Measurements from ENCODE around the gene PRKCH. TPM values are rescaled to one million over a fixed set of nuclear protein-coding genes. Genes with fewer than 3 reads are reported as not detected.

PRKCH gene
- total RNA-seq, 1 donor from 2014 or later: 147 TPM

- DNase-seq (ENCODE audit: extremely low read depth, low read depth, low spot score): no peak
These were observed 161.2 kb downstream of the PRKCH start for GRCh38 chr14:61482348-61483206.

- no peak for DNase-seq (ENCODE audit: extremely low read depth, low read depth, low spot score)
These were observed 162.1 kb downstream of the PRKCH start for GRCh38 chr14:61483476-61483875.

- DNase-seq (ENCODE audit: extremely low read depth, low read depth, low spot score): no peak
These were observed 162.7 kb downstream of the PRKCH start for GRCh38 chr14:61484031-61484430.

- DNase-seq (ENCODE audit: extremely low read depth, low read depth, low spot score): no peak
These were observed 163.6 kb downstream of the PRKCH start for GRCh38 chr14:61484826-61485584.

GRCh38 chr14:61485661-61486060 is 164.3 kb downstream of the PRKCH start:
- no peak for DNase-seq (ENCODE audit: extremely low read depth, low read depth, low spot score)

- no peak for DNase-seq (ENCODE audit: extremely low read depth, low read depth, low spot score)
These were observed 165.6 kb downstream of the PRKCH start for GRCh38 chr14:61486930-61487495.

GRCh38 chr14:61488417-61489401 is 167.3 kb downstream of the PRKCH start:
- DNase-seq (ENCODE audit: extremely low read depth, low read depth, low spot score): no peak

- DNase-seq (ENCODE audit: extremely low read depth, low read depth, low spot score): no peak
These were observed 168.1 kb downstream of the PRKCH start for GRCh38 chr14:61489512-61489911.

GRCh38 chr14:61489932-61490331 is 168.6 kb downstream of the PRKCH start:
- DNase-seq (ENCODE audit: extremely low read depth, low read depth, low spot score): no peak

- DNase-seq (ENCODE audit: extremely low read depth, low read depth, low spot score): no peak
These were observed 169.8 kb downstream of the PRKCH start for GRCh38 chr14:61491224-61491623.

- no peak for DNase-seq (ENCODE audit: extremely low read depth, low read depth, low spot score)
These were observed 170.6 kb downstream of the PRKCH start for GRCh38 chr14:61491876-61492434.

GRCh38 chr14:61492474-61492873 is 171.1 kb downstream of the PRKCH start:
- no peak for DNase-seq (ENCODE audit: extremely low read depth, low read depth, low spot score)

GRCh38 chr14:61493239-61493638 is 171.9 kb downstream of the PRKCH start:
- no peak for DNase-seq (ENCODE audit: extremely low read depth, low read depth, low spot score)

GRCh38 chr14:61494018-61494417 is 172.6 kb downstream of the PRKCH start:
- no peak for DNase-seq (ENCODE audit: extremely low read depth, low read depth, low spot score)

- no peak for DNase-seq (ENCODE audit: extremely low read depth, low read depth, low spot score)
These were observed 174.4 kb downstream of the PRKCH start for GRCh38 chr14:61495809-61496208.

- DNase-seq (ENCODE audit: extremely low read depth, low read depth, low spot score): no peak
These were observed 176.9 kb downstream of the PRKCH start for GRCh38 chr14:61498303-61498702.

GRCh38 chr14:61498811-61499210 is 177.4 kb downstream of the PRKCH start:
- DNase-seq (ENCODE audit: extremely low read depth, low read depth, low spot score): no peak

GRCh38 chr14:61499991-61500390 is 178.6 kb downstream of the PRKCH start:
- no peak for DNase-seq (ENCODE audit: extremely low read depth, low read depth, low spot score)

GRCh38 chr14:61501714-61502458 is 180.5 kb downstream of the PRKCH start:
- no peak for DNase-seq (ENCODE audit: extremely low read depth, low read depth, low spot score)
